GM19395 (cell line): ENCODE measurements around the gene IQCK.
"Not testable (repeated sequence)": the region's sequence is repeated elsewhere in the genome, so short reads cannot be mapped to it uniquely, and the experiment has no call there.

Source experiments
- ATAC-seq: cut with Tn5 transposase; IDR thresholded peaks from one replicate; pipeline ENCODE4 v1.9.1; 2021; ENCODE audit warnings: mild to moderate bottlenecking, moderate library complexity; ENCODE audit not compliant: unreplicated experiment

IQCK gene

GRCh38 chr16:19715566-19715965, 2.5 kb upstream of the IQCK start:
- no peak for ATAC-seq

GRCh38 chr16:19716183-19716582, 1.9 kb upstream of the IQCK start:
- ATAC-seq, result no peak

- not testable (repeated sequence) for ATAC-seq
Observed at GRCh38 chr16:19716728-19717127, 1.3 kb upstream of the IQCK start.

- no peak for ATAC-seq
Observed at GRCh38 chr16:19717314-19717713, 757 bp upstream of the IQCK start.

- ATAC-seq, result peak; percentile 28
Observed at GRCh38 chr16:19718624-19718965, 524 bp downstream of the IQCK start.

- no peak for ATAC-seq
Observed at GRCh38 chr16:19722269-19722952, 4.3 kb downstream of the IQCK start.

GRCh38 chr16:19722981-19723380, 4.9 kb downstream of the IQCK start:
- no peak for ATAC-seq

GRCh38 chr16:19728636-19728965, 10.5 kb downstream of the IQCK start:
- no peak for ATAC-seq

- ATAC-seq, result no peak
Observed at GRCh38 chr16:19733551-19733950, 15.5 kb downstream of the IQCK start.

GRCh38 chr16:19735074-19735867, 17.2 kb downstream of the IQCK start:
- ATAC-seq, result no peak

- ATAC-seq, result no peak
Observed at GRCh38 chr16:19737306-19738038, 19.4 kb downstream of the IQCK start.

- ATAC-seq, result no peak
Observed at GRCh38 chr16:19741354-19741753, 23.3 kb downstream of the IQCK start.

GRCh38 chr16:19743816-19744159, 25.7 kb downstream of the IQCK start:
- no peak for ATAC-seq

- no peak for ATAC-seq
Observed at GRCh38 chr16:19744670-19745069, 26.6 kb downstream of the IQCK start.

GRCh38 chr16:19745286-19746010, 27.4 kb downstream of the IQCK start:
- no peak for ATAC-seq

- no peak for ATAC-seq
Observed at GRCh38 chr16:19746561-19746960, 28.5 kb downstream of the IQCK start.

- ATAC-seq, result no peak
Observed at GRCh38 chr16:19748389-19749168, 30.5 kb downstream of the IQCK start.

- ATAC-seq, result no peak
Observed at GRCh38 chr16:19749571-19750080, 31.6 kb downstream of the IQCK start.

- no peak for ATAC-seq
Observed at GRCh38 chr16:19751478-19752385, 33.7 kb downstream of the IQCK start.
